HG02970 (cell line): ENCODE data around the gene OR7A10.
"Not testable (repeated sequence)": the region's sequence is repeated elsewhere in the genome, so short reads cannot be mapped to it uniquely, and the experiment has no call there.

Source experiments
- ATAC-seq: cut with Tn5 transposase; IDR thresholded peaks from one replicate; pipeline ENCODE4 v1.9.1; 2021; ENCODE audit warnings: mild to moderate bottlenecking, moderate library complexity, moderate number of reproducible peaks; ENCODE audit not compliant: unreplicated experiment, low FRiP score

The OR7A10 gene

GRCh38 chr19:14796021-14796420, 52.7 kb downstream of the OR7A10 start:
- no peak for ATAC-seq

GRCh38 chr19:14795078-14795721, 53.5 kb downstream of the OR7A10 start:
- no peak for ATAC-seq

- not testable (repeated sequence) for ATAC-seq
Observed at GRCh38 chr19:14792250-14792649, 56.5 kb downstream of the OR7A10 start.
